Naive thymus-derived CD4-positive, alpha-beta T cell (primary cell): Measurements from ENCODE around the gene ONECUT1. TPM values are rescaled to one million over a fixed set of nuclear protein-coding genes. Genes with fewer than 3 reads are reported as not detected.
A peak's percentile ranks its signal among the peaks of the same experiment; 100 is the strongest.

Experiments used
- ATAC-seq: fragments of 150-1000 bp; cut with Tn5 transposase; 2 replicates; pipeline ENCODE4 v1.10.0; 2021; ENCODE audit warnings: mild to moderate bottlenecking, moderate library complexity
- CTCF ChIA-PET: fragments of 350-600 bp; sonication (Branson Sonifier 250); formaldehyde crosslinking; loops from one replicate; lab custom pipeline; 2021; ENCODE audit warnings: antibody characterized with exemption; lab: Charles Lee
- POLR2A ChIA-PET: fragments of 350-600 bp; sonication (Branson Sonifier 250); formaldehyde crosslinking; loops from one replicate; lab custom pipeline; 2021; ENCODE audit warnings: antibody characterized with exemption, inconsistent platforms; lab: Charles Lee
- DNase-seq, 9 donors: peaks; one replicate each; pipeline versions ENCODE4 v3.0.0 to v3.0.0-alpha.2; 2020 to 2022; ENCODE audit warnings: mixed read lengths in 1 of 9
- H3K27ac ChIP-seq: one replicate; pipeline ENCODE4 v1.7.0; 2013; ENCODE audit warnings: mild to moderate bottlenecking, low read depth, low read length, moderate library complexity
- H3K27me3 ChIP-seq, 2 donors: one replicate each; pipeline ENCODE4 v1.7.0; 2013; ENCODE audit warnings: low read length in 2 of 2, mild to moderate bottlenecking in 2 of 2, moderate library complexity in 2 of 2; ENCODE audit not compliant: control insufficient read depth in 2 of 2, insufficient read depth in 2 of 2
- H3K36me3 ChIP-seq, 3 experiments: 1 replicate in 2 of 3; 2 replicates in 1 of 3; pipeline ENCODE4 v1.7.0; 2013; ENCODE audit warnings: low read length in 3 of 3, mild to moderate bottlenecking in 3 of 3, moderate library complexity in 1 of 3; ENCODE audit not compliant: insufficient read depth in 3 of 3, control insufficient read depth in 2 of 3
- H3K4me1 ChIP-seq, 2 donors: one replicate each; pipeline ENCODE4 v1.7.0; 2013; ENCODE audit warnings: low read length in 2 of 2, mild to moderate bottlenecking in 2 of 2, moderate library complexity in 1 of 2; ENCODE audit not compliant: control insufficient read depth in 2 of 2, insufficient read depth in 2 of 2
- H3K4me3 ChIP-seq: 2 replicates; pipeline ENCODE4 v1.7.0; 2013; ENCODE audit warnings: mild to moderate bottlenecking, low read length
- H3K9me3 ChIP-seq, 3 experiments: 1 replicate in 2 of 3; 2 replicates in 1 of 3; pipeline ENCODE4 v1.7.0; 2013; ENCODE audit warnings: low read length in 3 of 3; ENCODE audit not compliant: control insufficient read depth in 2 of 3
- H3K27ac Mint-ChIP-seq, 9 donors: one replicate each; pipeline ENCODE4 v1.8.0; 2020 to 2022; ENCODE audit warnings: mixed read lengths in 9 of 9, mild to moderate bottlenecking in 8 of 9, moderate library complexity in 5 of 9, inconsistent platforms in 2 of 9
- H3K27me3 Mint-ChIP-seq, 5 donors: one replicate each; pipeline ENCODE4 v1.8.0; 2021 to 2022; ENCODE audit warnings: mixed read lengths in 5 of 5, mild to moderate bottlenecking in 1 of 5
- H3K36me3 Mint-ChIP-seq, 5 donors: one replicate each; pipeline ENCODE4 v1.8.0; 2020 to 2022; ENCODE audit warnings: mixed read lengths in 5 of 5, mild to moderate bottlenecking in 3 of 5, inconsistent platforms in 1 of 5
- H3K4me1 Mint-ChIP-seq, 7 donors: one replicate each; pipeline ENCODE4 v1.8.0; 2020 to 2022; ENCODE audit warnings: mixed read lengths in 7 of 7, mild to moderate bottlenecking in 3 of 7, inconsistent platforms in 1 of 7
- H3K4me3 Mint-ChIP-seq, 10 donors: one replicate each; pipeline ENCODE4 v1.8.0; 2020 to 2022; ENCODE audit warnings: mild to moderate bottlenecking in 10 of 10, mixed read lengths in 10 of 10, moderate library complexity in 6 of 10, inconsistent platforms in 2 of 10
- H3K9me3 Mint-ChIP-seq, 11 donors: one replicate each; pipeline ENCODE4 v1.8.0; 2020 to 2022; ENCODE audit warnings: mixed read lengths in 11 of 11, mild to moderate bottlenecking in 4 of 11, inconsistent platforms in 1 of 11, moderate library complexity in 1 of 11
- intact Hi-C, 2 donors: fragments of 100-400 bp; cut with micrococcal nuclease; formaldehyde crosslinking; loops; one replicate each; pipeline ENCODE4 v1.15.1; 2023
- polyA plus RNA-seq, 2 donors: library from polyadenylated mRNA; unstranded; fragments of 300-500 nt; fragmentation: Illumina TruSeq; gene quantifications; one replicate each; pipeline ENCODE4 v1.2.3, GENCODE V29; 2021
- total RNA-seq, 6 experiments: library from RNA in 5 of 6; stranded (reverse) in 5 of 6; gene quantifications; 1 replicate in 5 of 6; 2 replicates in 1 of 6; pipeline ENCODE4 v1.2.3 and lab custom pipeline; 2021 to 2026

Gene ONECUT1
- total and polyA plus RNA-seq, 7 experiments from 2014 or later: not detected

DNA sequence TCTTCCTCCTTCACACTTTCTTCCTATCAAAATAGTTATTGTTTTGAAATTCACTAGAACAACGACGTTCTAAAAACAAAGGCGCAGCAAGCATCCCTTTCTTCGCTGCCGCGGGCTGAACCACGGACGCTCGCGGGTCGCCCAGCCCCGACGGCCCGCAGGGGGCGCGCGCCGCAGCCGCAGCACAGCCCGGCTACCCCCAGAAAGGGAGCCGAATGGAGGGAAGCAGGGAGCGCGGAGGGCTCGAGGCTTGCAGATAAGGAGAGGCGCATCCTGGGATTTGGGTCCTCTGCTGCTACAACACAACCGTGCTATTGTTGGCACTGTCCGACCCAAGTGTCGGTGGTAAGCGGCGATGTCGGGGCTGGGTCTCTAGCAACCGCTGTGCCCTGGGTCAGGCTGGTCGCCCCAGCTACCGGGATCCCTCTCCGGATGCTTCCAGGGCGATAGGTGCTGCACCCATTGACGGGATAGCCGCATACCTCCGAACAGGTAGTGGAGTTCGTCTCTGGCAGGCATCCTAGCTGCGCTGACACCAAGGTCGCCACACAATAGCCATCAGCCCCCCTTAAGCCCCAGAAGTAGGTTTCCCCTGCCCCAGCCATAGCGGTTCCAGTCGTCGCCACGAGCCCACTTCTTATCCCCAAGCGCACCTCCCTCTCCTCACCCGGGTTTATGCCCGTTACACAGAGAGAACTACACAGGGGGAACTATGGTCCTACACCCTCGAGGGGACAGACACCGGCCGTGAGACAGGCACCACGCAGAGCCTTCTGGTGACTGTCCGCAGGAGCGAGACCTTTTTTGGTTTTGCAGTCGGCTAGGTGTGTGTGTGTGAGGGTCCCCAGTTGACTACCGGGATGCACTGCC is 6.0 kb downstream of the ONECUT1 start:
- Mint-ChIP-seq H3K4me1 (peaks cover 11 to 51% (median 37%) of the 10 kb centered on the region in 7 donors), H3K9me3 (peaks cover 0 to 3% (median 0%) of the 10 kb centered on the region in 11 donors), H3K36me3 (no peaks in the 10 kb centered on the region), H3K27me3 (peaks cover 74 to 96% (median 82%) of the 10 kb centered on the region in 5 donors), H3K27ac (peak overlapping the region in 1 of 9 donors; percentile 76), H3K4me3 (peak overlapping the region in 9 of 10 donors; percentile 21 to 67 (median 51))
- DNase-seq: peak in 1 of 9 donors; percentile 32
- intact Hi-C loops: loop anchor here in 1 of 2 donors (2.0 to 5.0 kb wide), 2 partner anchors 15 to 1023 kb away; no protein-coding TSS in a partner anchor
- ATAC-seq: peak; percentile 44
- POLR2A ChIA-PET: no interaction called here
- no peak overlapping the region for H3K4me3 ChIP-seq
- CTCF ChIA-PET: no interaction called here
- peaks cover 14 to 42% of the 10 kb centered on the region in 2 donors for H3K27me3 ChIP-seq
- H3K4me1 ChIP-seq: peaks cover 0 to 9% of the 10 kb centered on the region in 2 donors
- H3K36me3 ChIP-seq: no peaks in the 10 kb centered on the region
- H3K27ac ChIP-seq: no peak overlapping the region
- H3K9me3 ChIP-seq: no peaks in the 10 kb centered on the region

DNA sequence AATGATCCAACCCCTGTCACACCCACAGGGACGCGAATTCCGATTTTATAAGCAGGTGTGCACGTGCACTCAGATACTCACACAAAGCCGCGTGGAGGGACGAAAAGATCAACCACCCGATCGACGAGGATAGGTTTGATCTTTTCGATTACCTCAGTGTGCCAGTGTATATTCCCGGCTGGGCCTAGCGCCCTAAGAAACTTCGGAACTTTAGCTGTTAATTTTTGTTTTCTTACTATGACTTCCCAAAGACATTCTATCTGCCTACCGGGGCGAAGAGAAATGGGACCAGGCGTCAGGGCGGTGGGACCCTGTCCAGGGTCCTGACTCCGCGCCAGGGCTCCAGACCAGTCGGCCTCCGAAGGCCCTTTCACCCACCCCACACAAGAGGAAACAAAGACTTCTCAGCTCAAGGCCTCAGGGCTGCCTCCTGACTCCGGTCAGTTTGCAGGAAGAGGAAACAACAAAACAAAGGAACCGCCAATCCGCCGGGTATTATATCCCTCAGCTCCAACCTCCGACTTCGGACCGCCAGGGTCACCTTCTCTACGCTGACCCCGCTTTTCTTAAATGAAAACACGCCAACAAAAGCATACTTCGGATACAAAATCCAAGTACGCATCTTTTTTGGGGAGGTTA is 6.8 kb downstream of the ONECUT1 start:
- no peak overlapping the region for H3K4me3 ChIP-seq
- intact Hi-C loops: loop anchor here in 1 of 2 donors (5.0 kb wide), 1 partner anchor 1024 kb away; no protein-coding TSS in a partner anchor
- Mint-ChIP-seq H3K4me1 (peaks cover 11 to 46% (median 34%) of the 10 kb centered on the region in 7 donors), H3K27ac (peak overlapping the region in 1 of 9 donors; percentile 65), H3K4me3 (peak overlapping the region in 9 of 10 donors; percentile 21 to 73 (median 42)), H3K9me3 (peaks cover 0 to 3% (median 0%) of the 10 kb centered on the region in 11 donors), H3K27me3 (peaks cover 70 to 92% (median 79%) of the 10 kb centered on the region in 5 donors), H3K36me3 (no peaks in the 10 kb centered on the region)
- ATAC-seq: no peak
- ChIA-PET CTCF (interaction anchor here (0.8 to 0.9 kb wide), 2 partner anchors 10 to 16 kb away, joined by 3 read pairs; no protein-coding TSS in a partner anchor), POLR2A (no interaction called here)
- no peak overlapping the region for H3K27ac ChIP-seq
- peaks cover 0 to 5% of the 10 kb centered on the region in 2 donors for H3K4me1 ChIP-seq
- no peak for DNase-seq
- H3K9me3 ChIP-seq: no peaks in the 10 kb centered on the region
- H3K27me3 ChIP-seq: peaks cover 14 to 38% of the 10 kb centered on the region in 2 donors
- H3K36me3 ChIP-seq: no peaks in the 10 kb centered on the region

DNA sequence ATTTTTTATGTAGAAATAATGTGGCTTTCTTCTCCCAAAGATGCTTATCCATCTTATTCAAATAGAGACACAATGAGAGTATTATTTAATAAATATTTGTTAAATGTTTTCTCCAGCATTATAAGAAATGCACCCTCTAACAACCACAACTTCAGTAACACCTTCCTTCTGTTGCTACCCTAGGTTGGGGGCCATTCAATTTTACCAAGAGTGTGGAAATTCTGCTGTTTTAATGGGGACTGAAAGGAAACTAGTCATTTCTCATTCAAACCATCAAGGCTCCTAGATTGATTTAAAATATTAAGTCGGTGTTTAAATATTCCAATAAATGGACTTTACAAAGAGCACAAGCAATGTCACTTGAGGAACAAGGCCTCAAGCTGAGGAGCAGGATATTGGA is 7.6 kb downstream of the ONECUT1 start:
- no peaks in the 10 kb centered on the region for H3K36me3 ChIP-seq
- ChIA-PET POLR2A (no interaction called here), CTCF (interaction anchor here (0.8 to 0.9 kb wide), 2 partner anchors 11 to 17 kb away, joined by 3 read pairs; no protein-coding TSS in a partner anchor)
- no peak overlapping the region for H3K27ac ChIP-seq
- no peaks in the 10 kb centered on the region for H3K9me3 ChIP-seq
- Mint-ChIP-seq H3K27ac (no peak overlapping the region), H3K9me3 (peaks cover 0 to 3% (median 0%) of the 10 kb centered on the region in 11 donors), H3K4me3 (peak overlapping the region in 1 of 10 donors; percentile 51), H3K36me3 (no peaks in the 10 kb centered on the region), H3K4me1 (peaks cover 7 to 39% (median 26%) of the 10 kb centered on the region in 7 donors), H3K27me3 (peaks cover 70 to 92% (median 77%) of the 10 kb centered on the region in 5 donors)
- intact Hi-C loops: loop anchor here in 1 of 2 donors (5.0 kb wide), 1 partner anchor 1025 kb away; no protein-coding TSS in a partner anchor
- no peak overlapping the region for H3K4me3 ChIP-seq
- DNase-seq (no peak), ATAC-seq (no peak)
- H3K27me3 ChIP-seq: peaks cover 14 to 31% of the 10 kb centered on the region in 2 donors
- H3K4me1 ChIP-seq: peaks cover 0 to 5% of the 10 kb centered on the region in 2 donors

DNA sequence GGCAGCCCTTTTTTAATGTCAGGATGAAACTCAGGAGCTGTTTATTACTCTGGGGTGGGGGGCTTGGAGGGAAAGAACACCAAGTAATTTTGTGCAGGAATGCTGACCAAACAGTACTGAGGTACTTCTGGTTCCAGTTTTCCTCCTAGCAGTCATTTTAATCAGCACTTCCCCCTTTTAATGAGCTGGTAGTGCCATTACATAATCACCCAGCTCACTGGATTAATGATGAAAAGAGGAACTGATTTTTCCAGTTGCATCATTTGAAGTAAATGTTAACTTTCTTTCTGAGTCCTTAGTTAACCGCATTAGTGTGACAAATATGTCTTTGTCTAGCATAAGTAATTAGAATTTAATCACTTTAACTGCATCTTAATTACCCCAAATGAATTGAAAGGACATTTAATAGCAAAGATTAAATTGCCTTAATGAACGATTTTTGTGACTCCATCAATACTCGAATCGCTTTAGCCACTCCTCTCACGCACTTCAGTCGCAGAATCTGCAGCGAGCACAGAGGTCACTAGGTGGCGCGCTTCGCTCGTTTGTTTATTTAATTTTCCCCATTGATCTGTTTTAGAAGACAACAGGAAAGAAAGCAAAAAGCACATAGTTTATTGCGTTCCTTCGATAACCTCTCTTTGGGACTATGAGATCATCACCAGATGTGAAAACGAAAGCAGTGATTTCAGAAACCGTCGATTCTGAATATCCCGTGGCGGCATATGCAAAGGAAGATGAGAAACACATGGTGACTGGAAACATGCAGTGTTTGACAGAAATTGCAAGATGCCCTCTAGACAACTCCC is 9.8 kb downstream of the ONECUT1 start:
- H3K27me3 ChIP-seq: peaks cover 11 to 26% of the 10 kb centered on the region in 2 donors
- H3K4me1 ChIP-seq: peaks cover 0 to 5% of the 10 kb centered on the region in 2 donors
- no peaks in the 10 kb centered on the region for H3K9me3 ChIP-seq
- no peaks in the 10 kb centered on the region for H3K36me3 ChIP-seq
- Mint-ChIP-seq H3K36me3 (no peaks in the 10 kb centered on the region), H3K27ac (no peak overlapping the region), H3K4me3 (peak overlapping the region in 9 of 10 donors; percentile 7 to 76 (median 46)), H3K9me3 (peaks cover 0 to 3% (median 0%) of the 10 kb centered on the region in 11 donors), H3K27me3 (peaks cover 74 to 88% (median 77%) of the 10 kb centered on the region in 5 donors), H3K4me1 (peaks cover 6 to 27% (median 18%) of the 10 kb centered on the region in 7 donors)
- no peak overlapping the region for H3K27ac ChIP-seq
- DNase-seq: peak in 7 of 9 donors; percentile 46 to 64 (median 59)
- ATAC-seq: peak; percentile 85
- intact Hi-C loops: loop anchor here in 1 of 2 donors (2.0 to 5.0 kb wide), 2 partner anchors 416 to 1027 kb away; no protein-coding TSS in a partner anchor
- peak overlapping the region; percentile 9 for H3K4me3 ChIP-seq
- POLR2A ChIA-PET: no interaction called here
- CTCF ChIA-PET: no interaction called here

DNA sequence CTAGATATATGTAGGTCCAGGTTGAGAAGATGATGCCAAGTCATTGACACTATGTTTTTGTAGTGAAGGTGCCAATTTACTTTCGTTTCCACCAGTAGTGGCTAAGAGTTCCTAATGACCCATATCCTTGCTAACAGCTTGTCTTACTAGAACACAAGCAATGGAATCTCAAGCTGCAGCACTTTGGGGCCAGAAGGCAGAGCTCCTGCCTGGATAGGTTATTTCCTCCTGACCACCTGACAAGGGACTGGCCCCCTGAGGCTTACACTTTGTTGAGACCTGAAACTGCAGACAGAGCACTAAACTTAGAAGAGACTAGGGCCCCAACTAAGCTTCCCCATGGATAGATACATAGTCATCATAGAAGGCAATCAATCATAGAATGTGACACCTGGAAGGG is 11.7 kb downstream of the ONECUT1 start:
- Mint-ChIP-seq H3K36me3 (no peaks in the 10 kb centered on the region), H3K27me3 (peaks cover 66 to 82% (median 78%) of the 10 kb centered on the region in 5 donors), H3K4me1 (peaks cover 4 to 14% (median 9%) of the 10 kb centered on the region in 7 donors), H3K9me3 (peaks cover 0 to 3% (median 0%) of the 10 kb centered on the region in 11 donors), H3K4me3 (no peak overlapping the region), H3K27ac (no peak overlapping the region)
- no peaks in the 10 kb centered on the region for H3K36me3 ChIP-seq
- no peaks in the 10 kb centered on the region for H3K4me1 ChIP-seq
- intact Hi-C loops: no loop called here
- H3K27ac ChIP-seq: no peak overlapping the region
- no peak overlapping the region for H3K4me3 ChIP-seq
- no peaks in the 10 kb centered on the region for H3K9me3 ChIP-seq
- CTCF ChIA-PET: no interaction called here
- DNase-seq: no peak
- no peak for ATAC-seq
- POLR2A ChIA-PET: no interaction called here
- H3K27me3 ChIP-seq: peaks cover 8 to 16% of the 10 kb centered on the region in 2 donors
